HG02852 (cell line): ENCODE measurements around the gene FGF19.

ENCODE experiments used
- ATAC-seq: cut with Tn5 transposase; IDR thresholded peaks from one replicate; pipeline ENCODE4 v1.9.1; 2021; ENCODE audit warnings: mild to moderate bottlenecking, moderate library complexity; ENCODE audit not compliant: unreplicated experiment

The FGF19 gene

GRCh38 chr11:69718147-69718546 is 14.3 kb upstream of the FGF19 start:
- ATAC-seq: no peak

DNA sequence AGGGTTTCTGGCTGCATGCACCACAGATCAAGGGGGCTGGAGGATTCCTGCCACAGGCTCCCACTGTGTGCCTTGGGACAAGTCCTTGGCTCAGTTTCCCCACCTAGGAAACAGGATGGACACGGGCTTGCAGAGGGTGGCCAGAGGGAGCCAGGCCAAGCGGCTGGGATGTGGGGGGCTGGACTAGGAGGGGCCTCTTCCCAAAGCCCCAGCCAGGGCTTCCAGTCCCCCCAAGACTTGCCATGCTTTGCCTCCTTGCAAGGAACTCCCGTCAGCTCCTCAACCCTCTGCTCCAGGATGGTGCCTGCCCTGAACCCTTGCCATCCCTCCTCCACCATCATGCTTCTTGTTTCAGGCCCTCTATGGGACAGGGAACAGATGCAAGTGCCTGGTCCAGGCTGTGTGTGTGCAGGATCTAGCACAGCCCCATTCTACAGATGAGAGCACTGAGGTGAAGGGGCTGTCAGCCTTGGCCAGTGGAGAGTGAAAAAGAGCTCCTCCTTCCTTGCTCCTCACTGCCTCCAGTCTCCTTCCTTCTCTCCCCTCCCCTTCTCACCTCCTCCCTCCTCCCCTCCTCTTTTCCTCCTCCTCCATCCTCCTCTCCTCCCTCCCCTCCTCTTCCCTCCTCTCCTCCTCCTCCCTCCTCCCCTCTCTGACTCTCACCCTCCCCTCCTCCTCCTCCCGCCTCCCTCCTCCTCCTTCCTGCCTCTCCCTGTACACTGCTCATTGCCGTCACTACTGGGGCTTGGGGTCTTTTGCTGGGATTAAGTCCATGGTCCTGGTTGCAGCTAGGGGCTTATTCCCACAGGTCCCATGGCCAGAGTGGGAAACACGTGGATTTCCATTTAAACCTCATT is 13.3 kb upstream of the FGF19 start:
- no peak for ATAC-seq

DNA sequence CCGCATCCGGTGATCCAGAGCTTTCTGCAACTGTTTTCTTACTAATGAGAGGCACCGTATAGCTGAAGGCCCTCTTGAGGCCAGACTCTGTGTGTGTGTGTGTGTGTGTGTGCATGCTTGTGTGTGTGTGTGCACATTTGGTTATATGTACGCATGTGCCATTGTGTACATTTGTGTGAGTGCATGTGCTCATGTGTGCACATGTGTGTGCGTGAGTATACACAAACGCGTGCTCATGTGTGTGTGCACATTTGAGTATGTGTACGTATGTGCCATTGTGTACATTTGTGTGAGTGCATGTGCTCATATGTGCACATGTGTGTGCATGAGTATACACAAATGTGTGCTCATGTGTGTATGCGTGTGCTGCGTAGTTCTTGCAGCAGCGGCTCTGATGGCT is 12.3 kb upstream of the FGF19 start:
- no peak for ATAC-seq

DNA sequence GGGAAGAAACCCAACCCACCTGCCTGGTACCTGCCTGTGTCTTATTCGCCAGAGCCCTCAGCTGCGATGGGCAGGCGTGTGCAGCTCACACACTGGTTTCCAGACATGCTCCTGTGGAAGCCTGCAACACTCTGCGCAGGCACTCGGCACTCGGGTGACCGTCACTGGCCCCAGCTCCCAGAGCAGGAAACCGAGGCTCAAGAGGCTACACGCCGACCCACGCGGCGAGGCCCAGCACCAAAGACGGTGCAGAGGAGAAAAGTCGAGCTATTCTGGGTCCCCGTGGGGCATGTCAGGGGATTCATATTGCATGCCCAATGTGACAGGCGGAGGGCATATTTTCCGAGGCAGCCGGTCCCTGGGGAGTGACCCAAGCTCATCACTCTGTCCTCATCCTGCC is 11.6 kb upstream of the FGF19 start:
- ATAC-seq: no peak

DNA sequence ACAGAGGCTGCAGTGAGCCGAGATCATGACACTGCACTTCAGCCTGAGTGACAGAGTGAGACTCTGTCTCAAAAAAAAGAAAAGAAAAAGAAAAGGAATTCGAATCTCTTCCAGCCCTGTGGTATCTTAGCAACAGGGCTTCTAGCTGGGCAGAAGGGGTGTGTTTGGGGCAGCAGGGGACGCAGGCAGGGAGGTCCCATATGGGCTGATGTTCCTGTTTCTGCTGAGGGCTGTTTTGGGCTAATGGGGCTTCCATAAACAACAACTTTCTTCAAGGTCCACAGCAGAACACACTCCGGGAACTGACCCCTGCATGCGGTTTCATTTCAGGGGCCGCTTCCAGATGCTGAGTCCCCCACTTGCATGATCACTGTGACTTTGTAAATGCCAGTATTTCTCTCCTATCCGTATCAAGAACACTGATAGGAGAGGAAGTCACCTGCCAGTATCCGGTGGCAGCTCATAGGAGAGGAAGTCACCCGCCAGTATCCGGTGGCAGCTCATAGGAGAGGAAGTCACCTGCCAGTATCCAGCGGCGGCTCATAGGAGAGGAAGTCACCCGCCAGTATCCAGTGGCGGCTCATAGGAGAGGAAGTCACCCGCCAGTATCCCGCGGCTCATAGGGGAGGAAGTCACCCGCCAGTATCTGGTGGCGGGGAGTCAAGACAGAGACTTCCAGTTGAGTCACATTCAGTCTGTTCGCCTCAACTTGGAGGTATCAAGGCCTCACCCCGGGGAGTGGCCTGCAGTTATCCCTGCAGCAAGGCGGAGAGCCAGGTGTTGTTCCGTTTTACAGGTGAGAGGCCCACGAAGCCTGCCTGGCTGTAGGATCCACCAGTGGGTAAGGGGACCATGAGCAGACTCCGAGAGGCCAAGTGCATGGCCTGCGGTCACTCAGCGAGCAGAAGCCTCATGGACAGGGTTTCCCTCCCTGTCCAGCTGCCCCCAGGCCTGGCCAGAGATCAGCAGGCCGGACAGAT is 8.3 kb upstream of the FGF19 start:
- no peak for ATAC-seq

DNA sequence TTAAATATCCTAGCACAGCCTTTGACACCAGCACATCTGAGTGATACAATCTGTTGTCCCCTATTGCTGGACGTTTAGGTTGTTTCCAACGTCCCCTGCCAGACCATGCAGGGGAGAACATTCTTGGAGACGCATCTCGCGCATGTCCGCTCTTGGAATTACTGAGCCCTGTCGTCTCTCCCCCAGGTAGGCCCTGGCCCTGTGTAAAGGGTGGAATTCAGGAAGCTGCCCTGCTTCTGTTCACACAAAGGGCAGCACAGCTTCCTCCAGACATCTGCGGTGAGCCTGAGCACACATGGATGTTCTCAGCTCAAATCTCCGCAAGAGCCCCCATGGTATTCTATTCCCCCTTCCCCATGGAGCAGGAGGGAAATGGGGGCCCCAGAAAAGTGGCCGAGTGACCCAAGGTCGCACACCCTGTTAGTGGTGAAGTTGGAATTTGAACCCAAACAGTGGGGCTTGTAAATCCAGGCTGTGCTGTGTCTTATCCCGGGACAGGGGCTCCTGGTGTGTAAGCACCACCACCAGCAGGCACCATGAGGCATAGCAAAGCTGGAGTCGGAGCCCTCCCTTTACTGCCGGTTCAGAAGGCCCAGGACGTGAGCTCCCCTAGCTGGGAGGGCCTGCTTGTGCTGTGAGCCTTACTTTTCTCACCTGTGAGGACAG is 5.0 kb upstream of the FGF19 start:
- ATAC-seq: no peak

DNA sequence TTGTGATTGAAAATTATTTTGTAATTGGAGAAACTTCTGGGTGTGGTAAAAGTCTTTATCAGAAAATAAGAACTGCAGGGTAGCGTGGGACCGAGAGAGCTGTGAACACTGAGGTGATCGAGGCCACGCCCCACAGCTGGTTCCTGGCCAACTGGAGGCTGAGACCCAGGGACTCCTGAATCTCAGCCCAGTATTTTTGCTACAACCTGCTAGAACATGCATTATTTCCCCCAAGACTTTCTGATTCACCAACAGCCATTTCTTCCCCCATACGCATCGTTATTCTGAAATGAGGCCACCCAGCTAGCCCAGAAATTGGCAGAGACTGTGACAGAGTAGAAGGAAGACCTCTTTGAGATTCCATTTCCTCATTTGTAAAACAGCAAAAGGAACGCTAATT is 3.4 kb upstream of the FGF19 start:
- ATAC-seq: no peak

GRCh38 chr11:69705901-69706787 is 2.3 kb upstream of the FGF19 start:
- ATAC-seq: no peak

GRCh38 chr11:69705351-69705811 is 1.6 kb upstream of the FGF19 start:
- no peak for ATAC-seq

- no peak for ATAC-seq
Observed at GRCh38 chr11:69704508-69705253, 859 bp upstream of the FGF19 start.

DNA sequence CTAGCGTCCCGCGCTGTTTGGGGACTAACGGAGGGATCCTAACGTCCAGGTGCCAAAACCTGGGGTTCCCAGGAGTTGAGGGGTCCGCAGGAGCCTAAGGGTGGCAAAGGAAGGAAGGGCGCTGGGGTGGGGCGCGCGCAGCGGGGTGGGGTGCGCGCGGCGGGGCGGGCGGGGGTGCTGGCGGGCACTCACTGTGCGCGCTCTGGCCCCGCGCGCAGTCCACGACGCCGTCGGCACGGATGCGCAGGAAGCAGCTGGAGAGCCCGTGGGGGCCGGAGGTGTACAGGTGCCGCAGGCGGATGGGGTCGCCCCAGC is 412 bp downstream of the FGF19 start:
- no peak for ATAC-seq

DNA sequence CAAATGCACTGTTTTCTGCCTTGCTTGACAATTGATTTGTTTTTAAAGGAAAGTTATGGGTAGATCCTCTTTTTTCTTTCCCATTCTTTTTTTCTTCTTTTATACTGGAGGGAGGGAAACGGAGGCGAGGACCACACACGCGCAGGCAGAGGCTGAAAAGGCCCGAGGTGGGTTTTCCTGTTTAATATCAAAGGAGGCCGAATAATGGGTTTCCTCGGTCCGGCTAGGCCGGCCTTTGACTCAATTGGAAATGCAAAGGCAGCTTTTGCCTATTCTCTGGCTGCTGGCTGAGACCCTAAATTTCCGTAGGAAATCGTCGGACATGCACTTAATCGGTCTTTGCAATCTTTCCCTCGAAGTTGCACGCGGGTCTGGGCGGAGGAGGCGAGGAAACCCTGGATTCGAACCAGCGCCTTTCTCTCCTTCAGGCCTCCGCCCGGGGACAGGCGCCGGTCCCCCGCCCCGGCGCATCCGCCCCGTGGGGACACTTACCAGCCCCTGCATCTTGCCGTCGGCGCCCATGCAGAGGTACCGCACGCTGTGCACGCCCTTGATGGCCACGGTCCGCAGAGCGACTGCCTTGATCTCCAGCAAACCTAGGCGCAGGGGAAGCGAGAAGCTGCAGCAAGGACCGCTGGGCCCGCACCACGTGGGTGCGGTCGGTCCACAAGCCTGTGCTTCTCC is 911 bp downstream of the FGF19 start:
- no peak for ATAC-seq

DNA sequence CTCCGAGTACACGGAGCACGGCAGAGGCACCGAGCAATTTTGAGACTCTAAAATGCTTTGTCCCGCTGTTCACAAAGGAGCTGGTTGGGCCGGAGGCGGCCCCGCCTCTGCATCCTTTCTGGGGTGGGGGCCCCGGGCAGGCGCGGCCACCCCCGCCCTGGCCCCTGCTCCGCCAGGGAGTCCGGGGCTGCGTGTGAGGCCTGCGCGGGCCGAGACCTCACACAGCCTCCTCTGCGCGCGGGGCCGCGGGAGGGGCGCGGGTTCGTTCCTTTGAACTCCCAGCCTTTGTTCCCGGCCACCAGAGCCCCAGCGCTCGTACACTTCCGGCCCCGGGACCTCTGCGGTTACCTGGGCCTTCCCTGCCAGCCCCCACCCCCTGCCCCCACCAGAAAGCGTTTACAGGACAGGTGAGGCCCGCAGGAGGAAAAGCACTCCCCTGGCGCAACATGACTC is 1.6 kb downstream of the FGF19 start:
- ATAC-seq: no peak

DNA sequence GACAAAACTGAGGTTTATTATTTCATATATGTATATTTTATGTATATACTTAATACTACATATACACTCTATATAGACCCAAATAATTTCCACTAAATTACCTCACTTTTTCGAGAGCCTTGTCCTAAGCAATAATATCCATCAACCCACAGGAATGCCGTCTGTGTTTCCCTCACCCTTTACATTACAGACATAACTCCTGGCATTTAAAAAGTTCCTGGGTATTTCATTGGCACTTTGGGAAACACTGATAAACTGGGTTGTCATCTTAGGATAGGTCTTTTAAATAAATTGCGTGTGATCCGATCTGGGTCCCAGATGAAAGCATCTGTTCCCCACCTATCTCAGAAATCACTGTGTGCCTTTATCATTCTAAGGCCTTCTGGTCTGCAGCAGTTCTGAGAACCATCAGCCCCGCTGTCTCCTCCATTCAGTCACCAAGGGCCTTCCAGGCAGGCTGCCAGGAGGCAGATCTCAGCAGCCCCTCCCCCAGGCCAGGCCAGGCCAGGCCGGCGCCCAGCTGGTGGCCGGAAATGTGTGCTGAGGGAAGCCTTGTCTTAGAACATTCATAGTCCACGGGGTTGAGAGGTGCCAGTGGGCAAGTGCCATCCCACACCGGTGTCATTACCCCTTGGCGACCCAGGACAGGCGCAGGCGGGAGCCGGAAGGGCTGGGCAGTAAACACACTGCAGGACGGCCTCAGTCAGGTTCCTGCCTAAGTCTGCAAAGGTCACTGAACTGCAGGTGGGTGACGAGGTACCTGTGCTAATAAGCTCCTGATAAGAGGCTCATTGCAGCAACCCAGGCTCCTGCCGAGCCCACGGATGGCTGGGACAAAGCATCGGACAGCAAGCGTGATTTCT is 3.3 kb downstream of the FGF19 start:
- no peak for ATAC-seq

DNA sequence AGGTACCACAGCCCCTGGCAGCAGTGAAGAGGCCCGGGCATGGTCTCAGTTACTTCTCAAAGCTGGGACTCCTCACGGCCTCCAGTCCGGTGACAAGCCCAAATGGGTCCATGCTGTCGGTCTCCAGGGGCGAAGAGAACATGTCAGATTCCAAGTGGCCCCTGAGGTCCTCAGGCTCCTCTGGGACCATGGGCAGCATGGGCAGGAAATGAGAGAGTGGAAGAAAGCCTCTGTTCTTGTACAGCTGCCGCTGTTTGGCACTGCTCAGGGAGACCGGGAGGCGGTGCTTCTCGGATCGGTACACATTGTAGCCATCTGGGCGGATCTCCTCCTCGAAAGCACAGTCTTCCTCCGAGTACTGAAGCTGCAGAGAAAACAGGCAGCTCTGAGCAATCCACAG is 4.6 kb downstream of the FGF19 start:
- no peak for ATAC-seq

GRCh38 chr11:69698362-69698761 is 5.5 kb downstream of the FGF19 start:
- ATAC-seq: no peak

DNA sequence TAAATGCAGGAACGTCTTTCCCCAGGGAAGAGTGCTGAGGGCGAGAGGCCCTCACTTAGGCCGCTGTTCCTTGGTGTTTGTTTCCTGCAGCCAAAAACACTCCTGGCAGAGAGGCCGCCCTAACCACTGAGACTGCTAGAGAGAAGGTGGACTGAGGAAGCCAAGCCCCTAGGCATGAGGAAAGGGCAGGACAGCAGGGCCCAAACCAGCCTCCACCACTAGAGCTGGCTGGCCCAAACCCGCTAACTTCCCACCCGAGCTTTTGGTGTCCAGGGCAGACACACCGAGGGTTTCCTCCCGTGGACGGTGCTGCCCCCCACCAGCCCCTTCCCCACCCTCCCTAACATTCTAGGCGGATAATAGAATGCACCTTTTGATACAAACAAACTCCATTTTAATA is 6.0 kb downstream of the FGF19 start:
- ATAC-seq: no peak

DNA sequence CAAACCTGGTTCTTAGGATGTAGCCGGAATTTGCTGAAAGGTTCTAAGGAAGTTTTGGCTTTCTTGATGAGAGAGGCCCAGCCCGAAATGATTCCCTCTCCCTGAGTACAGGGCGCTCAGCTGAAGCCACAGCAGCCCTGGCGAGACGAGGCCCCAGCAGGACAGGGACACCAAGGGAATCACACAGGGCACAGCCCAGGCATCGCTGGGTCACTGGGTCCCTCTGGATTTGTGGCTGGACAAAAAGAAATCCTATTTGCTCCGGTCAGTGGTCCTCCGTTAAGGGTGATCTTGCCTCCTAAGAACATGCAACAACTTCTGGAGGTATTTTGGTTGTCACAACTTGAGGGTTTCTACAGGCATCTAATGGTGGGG is 6.4 kb downstream of the FGF19 start:
- no peak for ATAC-seq
